CD14-positive monocyte (primary cell): ENCODE data around the gene ABCG4. TPM values are rescaled to one million over a fixed set of nuclear protein-coding genes. Genes with fewer than 3 reads are reported as not detected.
A peak's percentile ranks its signal among the peaks of the same experiment; 100 is the strongest.
"Not testable (repeated sequence)": the region's sequence is repeated elsewhere in the genome, so short reads cannot be mapped to it uniquely, and the experiment has no call there.

Experiments
- DNase-seq, 3 donors: peaks; one replicate each; pipeline ENCODE4 v3.0.0-alpha.2; 2011 to 2022
- H2AFZ ChIP-seq: 2 replicates; pipeline ENCODE4 v1.6.0; 2012; ENCODE audit warnings: mild to moderate bottlenecking, low read depth, low read length, inconsistent platforms; ENCODE audit not compliant: insufficient read depth, poor library complexity, severe bottlenecking
- H3K27ac ChIP-seq, 2 donors: 1 replicate in 1 of 2; 2 replicates in 1 of 2; pipeline ENCODE4 v1.5.1; 2012 to 2013; ENCODE audit warnings: low read length in 2 of 2, control low read depth in 1 of 2, inconsistent platforms in 1 of 2, low read depth in 1 of 2, mild to moderate bottlenecking in 1 of 2
- H3K27me3 ChIP-seq, 2 donors: one replicate each; pipeline versions ENCODE4 v1.6.0 to v1.6.1; 2011 to 2013; ENCODE audit warnings: low read length in 2 of 2; ENCODE audit not compliant: control insufficient read depth in 2 of 2, insufficient read depth in 2 of 2
- H3K36me3 ChIP-seq, 2 donors: replicated peaks in 1 of 2; 1 replicate in 1 of 2; 2 replicates in 1 of 2; pipeline versions ENCODE4 v1.5.1 to v1.6.1; 2012 to 2013; ENCODE audit warnings: low read length in 2 of 2, control low read depth in 1 of 2, inconsistent platforms in 1 of 2, mild to moderate bottlenecking in 1 of 2; ENCODE audit not compliant: insufficient read depth in 2 of 2, control insufficient read depth in 1 of 2
- H3K4me1 ChIP-seq, 2 donors: 1 replicate in 1 of 2; 2 replicates in 1 of 2; pipeline versions ENCODE4 v1.5.1 to v1.6.1; 2012 to 2013; ENCODE audit warnings: low read length in 2 of 2, control low read depth in 1 of 2, inconsistent platforms in 1 of 2, mild to moderate bottlenecking in 1 of 2, moderate library complexity in 1 of 2; ENCODE audit not compliant: insufficient read depth in 2 of 2, control insufficient read depth in 1 of 2
- H3K4me2 ChIP-seq: replicated peaks from 2 replicates; pipeline ENCODE3; 2012; ENCODE audit warnings: low read length, moderate library complexity, mild to moderate bottlenecking; ENCODE audit not compliant: poor library complexity, severe bottlenecking; ENCODE audit errors: extremely low read depth
- H3K4me3 ChIP-seq, 3 experiments: fragments of 200-600 bp in 1 of 3; sonication (generic) in 1 of 3; replicated peaks in 1 of 3; 1 replicate in 2 of 3; 2 replicates in 1 of 3; pipeline ENCODE4 v1.5.1; 2011 to 2013; ENCODE audit warnings: low read length in 3 of 3, mild to moderate bottlenecking in 3 of 3, control low read depth in 2 of 3, low read depth in 2 of 3, inconsistent platforms in 1 of 3, moderate library complexity in 1 of 3
- H3K79me2 ChIP-seq: 2 replicates; pipeline ENCODE4 v1.6.0; 2012; ENCODE audit warnings: mild to moderate bottlenecking, control low read depth, inconsistent platforms, low read length, moderate library complexity; ENCODE audit not compliant: insufficient read depth
- H3K9ac ChIP-seq: 2 replicates; pipeline ENCODE4 v1.6.0; 2017; ENCODE audit warnings: low read length, mild to moderate bottlenecking; ENCODE audit not compliant: insufficient read depth, poor library complexity, severe bottlenecking
- H3K9me3 ChIP-seq, 2 donors: replicated peaks in 1 of 2; 1 replicate in 1 of 2; 2 replicates in 1 of 2; pipeline versions ENCODE4 v1.5.1 to v1.6.1; 2012 to 2013; ENCODE audit warnings: low read length in 2 of 2, control low read depth in 1 of 2; ENCODE audit not compliant: control insufficient read depth in 1 of 2, insufficient read depth in 1 of 2
- H4K20me1 ChIP-seq: 2 replicates; pipeline ENCODE4 v1.6.0; 2012; ENCODE audit warnings: mild to moderate bottlenecking, low read length, control low read depth, moderate library complexity; ENCODE audit not compliant: insufficient read depth
- H3K27ac Mint-ChIP-seq, 7 donors: one replicate each; pipeline ENCODE4 v1.8.0; 2020; ENCODE audit warnings: mild to moderate bottlenecking in 7 of 7, mixed read lengths in 7 of 7, moderate library complexity in 6 of 7, inconsistent platforms in 2 of 7
- H3K27me3 Mint-ChIP-seq, 3 donors: one replicate each; pipeline ENCODE4 v1.8.0; 2021 to 2022; ENCODE audit warnings: low read depth in 3 of 3, mild to moderate bottlenecking in 3 of 3, mixed read lengths in 3 of 3, moderate library complexity in 3 of 3, inconsistent platforms in 1 of 3
- H3K36me3 Mint-ChIP-seq, 2 donors: one replicate each; pipeline ENCODE4 v1.8.0; 2020; ENCODE audit warnings: mixed read lengths in 2 of 2, inconsistent platforms in 1 of 2, mild to moderate bottlenecking in 1 of 2
- H3K4me1 Mint-ChIP-seq: one replicate; pipeline ENCODE4 v1.8.0; 2020; ENCODE audit warnings: mild to moderate bottlenecking, mixed read lengths
- H3K4me3 Mint-ChIP-seq, 2 donors: one replicate each; pipeline ENCODE4 v1.8.0; 2020; ENCODE audit warnings: mild to moderate bottlenecking in 2 of 2, mixed read lengths in 2 of 2, moderate library complexity in 1 of 2
- H3K9me3 Mint-ChIP-seq, 7 donors: one replicate each; pipeline ENCODE4 v1.8.0; 2020 to 2022; ENCODE audit warnings: mixed read lengths in 7 of 7, mild to moderate bottlenecking in 6 of 7, moderate library complexity in 6 of 7, inconsistent platforms in 2 of 7
- WGBS: methylation state at CpG from one replicate; pipeline ENCODE4 v1.1.5; 2013; ENCODE audit warnings: missing lambda C conversion rate; ENCODE audit not compliant: insufficient coverage; 5-methylcytosine and 5-hydroxymethylcytosine counted together
- intact Hi-C, 2 donors: fragments of 100-400 bp; cut with micrococcal nuclease; formaldehyde crosslinking; loops; one replicate each; pipeline versions ENCODE4 v1.15.0 to v1.15.1; 2023
- polyA plus RNA-seq, 3 donors: library from polyadenylated mRNA; depleted of rRNA in 1 of 3; unstranded in 2 of 3; stranded (reverse) in 1 of 3; fragments of 300-500 nt in 2 of 3; fragments of >200 nt in 1 of 3; fragmentation: Illumina TruSeq in 2 of 3; gene quantifications; 1 replicate in 2 of 3; 2 replicates in 1 of 3; pipeline ENCODE4 v1.2.3, GENCODE V29; 2012 to 2021
- TF ChIP-seq, protein P1 (sequence below): fragments of 200-600 bp; IDR thresholded peaks from one replicate; pipeline ENCODE4 v1.8.0; 2022; ENCODE audit warnings: antibody characterized with exemption, mild to moderate bottlenecking

The ABCG4 gene
- polyA plus RNA-seq, 3 donors: 0.04 TPM; not detected in 2

DNA sequence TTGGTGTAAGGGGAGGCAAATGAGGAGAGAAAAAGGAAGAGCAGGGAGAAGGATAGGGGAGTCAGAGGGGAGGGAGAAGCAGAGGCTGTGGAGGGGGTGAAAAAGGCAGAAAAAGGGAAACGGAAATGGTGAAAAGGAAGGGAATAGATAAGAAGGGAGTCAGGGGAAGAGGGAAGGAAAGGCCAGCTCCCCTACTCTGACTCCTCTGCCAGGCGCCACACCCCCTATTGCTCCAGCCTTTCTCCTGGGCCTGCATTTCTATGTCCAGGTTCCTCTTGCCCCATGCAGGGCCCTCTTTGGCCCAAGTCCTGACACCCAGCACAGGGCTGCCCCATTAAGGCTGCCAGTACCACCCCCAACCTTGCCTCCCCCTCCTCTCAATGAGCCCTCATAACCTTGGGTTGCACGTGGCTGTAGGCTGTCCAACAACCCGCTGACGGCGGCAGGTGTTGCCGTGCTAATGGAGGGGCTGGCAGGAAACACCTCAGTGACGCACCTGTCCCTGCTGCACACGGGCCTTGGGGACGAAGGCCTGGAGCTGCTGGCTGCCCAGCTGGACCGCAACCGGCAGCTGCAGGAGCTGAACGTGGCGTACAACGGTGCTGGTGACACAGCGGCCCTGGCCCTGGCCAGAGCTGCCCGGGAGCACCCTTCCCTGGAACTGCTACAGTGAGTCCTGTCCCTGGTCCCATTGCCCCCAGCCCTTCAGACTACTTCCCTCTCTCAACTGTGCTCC is 33.0 kb downstream of the ABCG4 start:
- Histone ChIP-seq H3K79me2 (no peaks in the 10 kb centered on the region), H3K27ac (peak overlapping the region; percentile 35 to 52), H3K9ac (no peak overlapping the region), H3K36me3 (peaks cover 22 to 37% of the 10 kb centered on the region in 2 donors), H4K20me1 (no peaks in the 10 kb centered on the region), H3K4me3 (peak overlapping the region in 1 of 3 experiments; percentile 26), H3K4me2 (no peak overlapping the region), H2AFZ (no peak overlapping the region), H3K4me1 (peaks cover 28 to 29% of the 10 kb centered on the region in 2 donors), H3K27me3 (no peaks in the 10 kb centered on the region), H3K9me3 (no peaks in the 10 kb centered on the region)
- TF ChIP-seq, protein P1, sequence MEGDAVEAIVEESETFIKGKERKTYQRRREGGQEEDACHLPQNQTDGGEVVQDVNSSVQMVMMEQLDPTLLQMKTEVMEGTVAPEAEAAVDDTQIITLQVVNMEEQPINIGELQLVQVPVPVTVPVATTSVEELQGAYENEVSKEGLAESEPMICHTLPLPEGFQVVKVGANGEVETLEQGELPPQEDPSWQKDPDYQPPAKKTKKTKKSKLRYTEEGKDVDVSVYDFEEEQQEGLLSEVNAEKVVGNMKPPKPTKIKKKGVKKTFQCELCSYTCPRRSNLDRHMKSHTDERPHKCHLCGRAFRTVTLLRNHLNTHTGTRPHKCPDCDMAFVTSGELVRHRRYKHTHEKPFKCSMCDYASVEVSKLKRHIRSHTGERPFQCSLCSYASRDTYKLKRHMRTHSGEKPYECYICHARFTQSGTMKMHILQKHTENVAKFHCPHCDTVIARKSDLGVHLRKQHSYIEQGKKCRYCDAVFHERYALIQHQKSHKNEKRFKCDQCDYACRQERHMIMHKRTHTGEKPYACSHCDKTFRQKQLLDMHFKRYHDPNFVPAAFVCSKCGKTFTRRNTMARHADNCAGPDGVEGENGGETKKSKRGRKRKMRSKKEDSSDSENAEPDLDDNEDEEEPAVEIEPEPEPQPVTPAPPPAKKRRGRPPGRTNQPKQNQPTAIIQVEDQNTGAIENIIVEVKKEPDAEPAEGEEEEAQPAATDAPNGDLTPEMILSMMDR: no peak
- WGBS: 94% methylated on average over 15 of the region's 17 CpGs
- peaks cover 0 to 3% (median 2%) of the 10 kb centered on the region in 3 donors for H3K27me3 Mint-ChIP-seq
- DNase-seq: no peak
- H3K27ac Mint-ChIP-seq: peak overlapping the region in 4 of 7 donors; percentile 4 to 67 (median 43)
- peaks cover 26% of the 10 kb centered on the region for H3K4me1 Mint-ChIP-seq
- peaks cover 27 to 50% of the 10 kb centered on the region in 2 donors for H3K36me3 Mint-ChIP-seq
- H3K4me3 Mint-ChIP-seq: peak overlapping the region in 1 of 2 donors; percentile 18
- H3K9me3 Mint-ChIP-seq: peaks cover 0 to 2% (median 0%) of the 10 kb centered on the region in 7 donors
- intact Hi-C loops: no loop called here

DNA sequence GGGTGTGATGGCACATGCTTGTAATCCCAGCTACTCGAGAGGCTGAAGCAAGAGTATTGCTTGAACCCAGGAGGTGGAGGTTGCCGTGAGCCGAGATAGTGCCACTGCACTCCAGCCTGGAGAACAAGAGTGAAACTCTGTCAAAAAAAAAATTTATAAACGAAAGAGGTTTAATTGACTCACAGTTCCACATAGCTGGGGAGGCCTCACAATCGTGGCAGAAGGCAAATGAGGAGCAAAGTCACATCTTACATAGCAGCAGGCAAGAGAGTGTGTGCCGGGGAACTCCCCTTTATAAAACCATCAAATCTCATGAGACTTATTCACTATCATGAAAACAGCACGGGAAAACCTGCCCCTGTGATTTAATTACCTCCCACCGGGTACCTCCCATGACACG is 35.5 kb downstream of the ABCG4 start:
- H3K79me2 ChIP-seq, H3K4me3 Mint-ChIP-seq, H3K9ac ChIP-seq, H3K4me2 ChIP-seq, H3K9me3 ChIP-seq, H4K20me1 ChIP-seq, H3K27me3 Mint-ChIP-seq, H3K27ac ChIP-seq, H3K27me3 ChIP-seq, DNase-seq, H2AFZ ChIP-seq, intact Hi-C loops, H3K4me3 ChIP-seq, H3K9me3 Mint-ChIP-seq: not testable (repeated sequence)
- peaks cover 14% of the 10 kb centered on the region for H3K4me1 Mint-ChIP-seq
- peaks cover 15 to 16% of the 10 kb centered on the region in 2 donors for H3K4me1 ChIP-seq
- H3K36me3 ChIP-seq: peaks cover 21 to 29% of the 10 kb centered on the region in 2 donors
- peaks cover 22 to 39% of the 10 kb centered on the region in 2 donors for H3K36me3 Mint-ChIP-seq
- 96% methylated on average over 5 of the region's 9 CpGs for WGBS
- peak overlapping the region in 1 of 7 donors; percentile 18 for H3K27ac Mint-ChIP-seq
